Pancreas (tissue), 10 donors: ENCODE data around the gene INCENP. TPM values are rescaled to one million over a fixed set of nuclear protein-coding genes. Genes with fewer than 3 reads are reported as not detected.

Experiments
- ATAC-seq, 4 donors: fragments of 200-7000 bp; cut with Tn5 transposase; one replicate each; pipeline versions ENCODE4 v1.8.0 to v1.9.1; 2020; ENCODE audit warnings: mild to moderate bottlenecking in 4 of 4, moderate library complexity in 4 of 4
- DNase-seq, 6 donors: peaks; one replicate each; pipeline ENCODE4 v3.0.0-alpha.2; 2020
- FAIRE-seq: peaks from 2 replicates; lab custom pipeline; 2012; peaks lifted over from hg19 to GRCh38; lab: Jason Lieb, UNC
- H3K27ac ChIP-seq, 4 donors: fragments of 200-600 bp; sonication (generic); 1 replicate in 3 of 4; 2 replicates in 1 of 4; pipeline versions ENCODE4 v1.5.0 to v1.8.0; 2020
- H3K27me3 ChIP-seq, 4 donors: fragments of 200-600 bp; one replicate each; pipeline ENCODE4 v1.8.0; 2021
- H3K36me3 ChIP-seq, 3 donors: fragments of 200-600 bp; sonication (generic) in 1 of 3; one replicate each; pipeline versions ENCODE4 v1.5.0 to v1.8.0; 2020 to 2021
- H3K4me1 ChIP-seq, 3 donors: fragments of 200-600 bp; one replicate each; pipeline ENCODE4 v1.8.0; 2021
- H3K4me3 ChIP-seq, 4 donors: fragments of 200-600 bp; sonication (generic) in 2 of 4; one replicate each; pipeline versions ENCODE4 v1.5.0 to v1.8.0; 2020 to 2021
- H3K9me3 ChIP-seq, 4 donors: fragments of 200-600 bp; one replicate each; pipeline ENCODE4 v1.8.0; 2021
- WGBS, 2 donors: extraction: QIAGEN DNeasy Blood & Tissue Kit; methylation state at CpG; one replicate each; pipeline ENCODE4 v1.1.7; 2013; 5-methylcytosine and 5-hydroxymethylcytosine counted together
- intact Hi-C, 3 donors: fragments of 100-400 bp; cut with DNase I; formaldehyde crosslinking; loops; one replicate each; pipeline versions ENCODE4 v1.11.1 to v1.14.2; 2022
- polyA plus RNA-seq, 2 donors: library from polyadenylated mRNA; stranded (reverse); fragments of 200-250 nt; gene quantifications; one replicate each; pipeline ENCODE4 v1.2.3, GENCODE V29; 2013
- total RNA-seq, 6 donors: library from RNA; stranded (reverse); fragmentation: NEBNext Ultra II Directional in 4 of 6; extraction: Animal tissue kit (Norgen Biotek cat#: 25700) in 4 of 6; gene quantifications; one replicate each; pipeline versions ENCODE4 v1.2.1 to v1.2.4, GENCODE V29; 2021 to 2023
- TF ChIP-seq, protein P1 (sequence below), 4 donors: fragments of 200-600 bp; sonication (generic) in 3 of 4; IDR thresholded peaks; one replicate each; pipeline versions ENCODE4 v1.5.0 to v1.8.0; 2021; ENCODE audit warnings: antibody characterized with exemption in 4 of 4
- donor health status: healthy with polysubstance abuse.
- donor health status: DM: no; HTN: no; CAD: no; lungs with moderate emphysema.
- donor health status: DM: no; HTN: no; CAD: no.
- donor health status: control.
- donor health status: control.
- donor health status: Bipolar disorder and iron deficiency.
- donor health status: DM: yes; HTN: yes; CAD: no.
- donor health status: DM: no; HTN: no; CAD: no.
- donor health status: DM: no; HTN: no; CAD: no.
- donor health status: DM: yes; HTN: yes; CAD: no.

The INCENP gene
- total and polyA plus RNA-seq, 8 donors: 3.7 to 15.0 (median 7.0) TPM

DNA sequence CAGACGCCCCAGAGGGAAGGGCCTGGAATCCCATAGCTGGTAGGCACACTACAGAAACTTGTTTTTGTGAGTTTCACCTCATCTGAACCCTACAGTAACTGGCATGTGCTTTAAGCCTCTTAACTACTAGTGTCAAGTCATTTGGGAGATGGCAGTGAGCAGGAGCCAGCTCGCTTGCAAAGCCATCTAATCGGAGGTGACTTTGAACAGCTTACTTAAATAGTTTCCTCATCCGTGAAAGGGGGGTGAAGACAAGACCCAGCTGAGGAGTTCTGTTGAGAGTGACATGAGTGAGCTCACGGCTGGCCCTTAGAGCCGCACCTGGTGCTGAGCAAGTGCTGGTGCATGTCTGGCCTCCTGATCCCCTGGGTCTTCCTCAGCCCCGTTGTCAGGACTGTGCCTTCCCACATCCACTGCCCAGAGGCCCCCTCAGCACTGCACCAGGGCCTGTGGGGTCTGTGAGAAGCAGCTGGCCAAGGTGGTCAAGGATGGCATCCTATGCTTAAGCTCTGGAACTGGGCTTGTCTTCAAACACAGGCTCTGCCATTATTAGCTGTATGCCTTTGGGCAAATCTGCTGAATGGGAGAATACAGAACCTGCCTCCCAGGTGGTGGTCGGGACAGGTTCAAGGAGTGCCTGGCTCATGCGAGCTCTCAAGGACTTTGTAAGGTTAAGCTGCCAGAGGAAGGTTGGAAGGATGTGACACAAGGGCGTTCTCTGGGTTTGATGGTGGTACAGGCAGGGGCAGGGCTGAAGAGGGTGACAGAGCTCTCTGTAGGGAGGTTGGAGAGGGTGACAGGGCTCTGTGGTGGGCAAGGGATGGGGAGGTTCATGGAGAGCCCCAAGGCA, 27.3 kb downstream of the INCENP start:
- Histone ChIP-seq H3K4me1 (no peaks in the 10 kb centered on the region), H3K27me3 (no peaks in the 10 kb centered on the region), H3K4me3 (no peak overlapping the region), H3K36me3 (peaks cover 0 to 43% (median 0%) of the 10 kb centered on the region in 3 donors), H3K9me3 (no peaks in the 10 kb centered on the region), H3K27ac (no peak overlapping the region)
- no peak for ATAC-seq
- TF ChIP-seq, protein P1, sequence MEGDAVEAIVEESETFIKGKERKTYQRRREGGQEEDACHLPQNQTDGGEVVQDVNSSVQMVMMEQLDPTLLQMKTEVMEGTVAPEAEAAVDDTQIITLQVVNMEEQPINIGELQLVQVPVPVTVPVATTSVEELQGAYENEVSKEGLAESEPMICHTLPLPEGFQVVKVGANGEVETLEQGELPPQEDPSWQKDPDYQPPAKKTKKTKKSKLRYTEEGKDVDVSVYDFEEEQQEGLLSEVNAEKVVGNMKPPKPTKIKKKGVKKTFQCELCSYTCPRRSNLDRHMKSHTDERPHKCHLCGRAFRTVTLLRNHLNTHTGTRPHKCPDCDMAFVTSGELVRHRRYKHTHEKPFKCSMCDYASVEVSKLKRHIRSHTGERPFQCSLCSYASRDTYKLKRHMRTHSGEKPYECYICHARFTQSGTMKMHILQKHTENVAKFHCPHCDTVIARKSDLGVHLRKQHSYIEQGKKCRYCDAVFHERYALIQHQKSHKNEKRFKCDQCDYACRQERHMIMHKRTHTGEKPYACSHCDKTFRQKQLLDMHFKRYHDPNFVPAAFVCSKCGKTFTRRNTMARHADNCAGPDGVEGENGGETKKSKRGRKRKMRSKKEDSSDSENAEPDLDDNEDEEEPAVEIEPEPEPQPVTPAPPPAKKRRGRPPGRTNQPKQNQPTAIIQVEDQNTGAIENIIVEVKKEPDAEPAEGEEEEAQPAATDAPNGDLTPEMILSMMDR (IDR thresholded peaks at IDR 0.05): no peak
- intact Hi-C loops: no loop called here
- DNase-seq: peak in 1 of 6 donors; percentile 27
- no peak for FAIRE-seq
- 91 to 92% methylated on average over 10 of the region's 10 CpGs for WGBS, 2 donors

GRCh38 chr11:62151737-62152102, 27.9 kb downstream of the INCENP start:
- peaks cover 0 to 42% (median 0%) of the 10 kb centered on the region in 3 donors for H3K36me3 ChIP-seq
- FAIRE-seq: no peak
- no peaks in the 10 kb centered on the region for H3K9me3 ChIP-seq
- no peaks in the 10 kb centered on the region for H3K4me1 ChIP-seq
- no peak for ATAC-seq
- 93 to 95% methylated on average over 9 of the region's 9 CpGs for WGBS, 2 donors
- intact Hi-C loops: no loop called here
- no peak overlapping the region for H3K27ac ChIP-seq
- no peaks in the 10 kb centered on the region for H3K27me3 ChIP-seq
- H3K4me3 ChIP-seq: no peak overlapping the region
- TF ChIP-seq, protein P1 (IDR thresholded peaks at IDR 0.05): no peak
- peak in 1 of 6 donors; percentile 35 for DNase-seq

GRCh38 chr11:62152245-62153086, 28.7 kb downstream of the INCENP start:
- ATAC-seq: no peak
- FAIRE-seq: no peak

GRCh38 chr11:62153087-62153395, 29.2 kb downstream of the INCENP start:
- 93 to 95% methylated on average over 2 of the region's 2 CpGs for WGBS, 2 donors

More at GRCh38 chr11:62152245-62153086, 28.7 kb downstream of the INCENP start:
- TF ChIP-seq, protein P1 (IDR thresholded peaks at IDR 0.05): no peak
- 94 to 98% methylated on average over 14 of the region's 14 CpGs for WGBS, 2 donors
- peak in 1 of 6 donors; percentile 48 for DNase-seq
- H3K4me1 ChIP-seq: no peaks in the 10 kb centered on the region
- intact Hi-C loops: no loop called here
- H3K9me3 ChIP-seq: no peaks in the 10 kb centered on the region
- no peak overlapping the region for H3K27ac ChIP-seq
- H3K27me3 ChIP-seq: no peaks in the 10 kb centered on the region
- no peak overlapping the region for H3K4me3 ChIP-seq
- H3K36me3 ChIP-seq: peaks cover 0 to 34% (median 0%) of the 10 kb centered on the region in 3 donors

More at GRCh38 chr11:62153087-62153395, 29.2 kb downstream of the INCENP start:
- TF ChIP-seq, protein P1 (IDR thresholded peaks at IDR 0.05): no peak
- no peaks in the 10 kb centered on the region for H3K9me3 ChIP-seq
- H3K27me3 ChIP-seq: no peaks in the 10 kb centered on the region
- H3K27ac ChIP-seq: no peak overlapping the region
- DNase-seq (no peak), ATAC-seq (peak in 1 of 4 donors; percentile 20), FAIRE-seq (no peak)
- intact Hi-C loops: no loop called here
- H3K4me3 ChIP-seq: no peak overlapping the region
- H3K4me1 ChIP-seq: no peaks in the 10 kb centered on the region
- H3K36me3 ChIP-seq: peaks cover 0 to 29% (median 0%) of the 10 kb centered on the region in 3 donors
